PFSK-1 (cell line): ENCODE data around the gene LBH.

ENCODE experiments used
- POLR2AphosphoS5 ChIP-seq: IDR thresholded peaks from 2 replicates; pipeline ENCODE4 v1.6.1; 2012; ENCODE audit warnings: low read depth, mild to moderate bottlenecking, control low read depth, low read length, moderate library complexity
- REST ChIP-seq, 2 experiments: IDR thresholded peaks; 2 replicates each; pipeline versions ENCODE4 v1.6.1 to v1.8.0; 2011 to 2012; ENCODE audit warnings: low read depth in 2 of 2, low read length in 2 of 2, control low read depth in 1 of 2, inconsistent platforms in 1 of 2, mild to moderate bottlenecking in 1 of 2, moderate library complexity in 1 of 2; ENCODE audit not compliant: insufficient read depth in 1 of 2

- TF ChIP-seq POLR2AphosphoS5 (no peak), REST (IDR thresholded peaks at IDR 0.05; ENCODE audit: insufficient read depth in 1 of 2, low read depth in 2 of 2, low read length in 2 of 2) (no peak)
These were observed 36.0 kb downstream of the LBH start for GRCh38 chr2:30267161-30267975.
